DMS53 (cell line): ENCODE results near the gene DCBLD2.

Experiments
- DNase-seq: peaks from one replicate; lab custom pipeline; 2025; lab: John Stamatoyannopoulos, UW

Gene DCBLD2, protein sequence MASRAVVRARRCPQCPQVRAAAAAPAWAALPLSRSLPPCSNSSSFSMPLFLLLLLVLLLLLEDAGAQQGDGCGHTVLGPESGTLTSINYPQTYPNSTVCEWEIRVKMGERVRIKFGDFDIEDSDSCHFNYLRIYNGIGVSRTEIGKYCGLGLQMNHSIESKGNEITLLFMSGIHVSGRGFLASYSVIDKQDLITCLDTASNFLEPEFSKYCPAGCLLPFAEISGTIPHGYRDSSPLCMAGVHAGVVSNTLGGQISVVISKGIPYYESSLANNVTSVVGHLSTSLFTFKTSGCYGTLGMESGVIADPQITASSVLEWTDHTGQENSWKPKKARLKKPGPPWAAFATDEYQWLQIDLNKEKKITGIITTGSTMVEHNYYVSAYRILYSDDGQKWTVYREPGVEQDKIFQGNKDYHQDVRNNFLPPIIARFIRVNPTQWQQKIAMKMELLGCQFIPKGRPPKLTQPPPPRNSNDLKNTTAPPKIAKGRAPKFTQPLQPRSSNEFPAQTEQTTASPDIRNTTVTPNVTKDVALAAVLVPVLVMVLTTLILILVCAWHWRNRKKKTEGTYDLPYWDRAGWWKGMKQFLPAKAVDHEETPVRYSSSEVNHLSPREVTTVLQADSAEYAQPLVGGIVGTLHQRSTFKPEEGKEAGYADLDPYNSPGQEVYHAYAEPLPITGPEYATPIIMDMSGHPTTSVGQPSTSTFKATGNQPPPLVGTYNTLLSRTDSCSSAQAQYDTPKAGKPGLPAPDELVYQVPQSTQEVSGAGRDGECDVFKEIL

DNA sequence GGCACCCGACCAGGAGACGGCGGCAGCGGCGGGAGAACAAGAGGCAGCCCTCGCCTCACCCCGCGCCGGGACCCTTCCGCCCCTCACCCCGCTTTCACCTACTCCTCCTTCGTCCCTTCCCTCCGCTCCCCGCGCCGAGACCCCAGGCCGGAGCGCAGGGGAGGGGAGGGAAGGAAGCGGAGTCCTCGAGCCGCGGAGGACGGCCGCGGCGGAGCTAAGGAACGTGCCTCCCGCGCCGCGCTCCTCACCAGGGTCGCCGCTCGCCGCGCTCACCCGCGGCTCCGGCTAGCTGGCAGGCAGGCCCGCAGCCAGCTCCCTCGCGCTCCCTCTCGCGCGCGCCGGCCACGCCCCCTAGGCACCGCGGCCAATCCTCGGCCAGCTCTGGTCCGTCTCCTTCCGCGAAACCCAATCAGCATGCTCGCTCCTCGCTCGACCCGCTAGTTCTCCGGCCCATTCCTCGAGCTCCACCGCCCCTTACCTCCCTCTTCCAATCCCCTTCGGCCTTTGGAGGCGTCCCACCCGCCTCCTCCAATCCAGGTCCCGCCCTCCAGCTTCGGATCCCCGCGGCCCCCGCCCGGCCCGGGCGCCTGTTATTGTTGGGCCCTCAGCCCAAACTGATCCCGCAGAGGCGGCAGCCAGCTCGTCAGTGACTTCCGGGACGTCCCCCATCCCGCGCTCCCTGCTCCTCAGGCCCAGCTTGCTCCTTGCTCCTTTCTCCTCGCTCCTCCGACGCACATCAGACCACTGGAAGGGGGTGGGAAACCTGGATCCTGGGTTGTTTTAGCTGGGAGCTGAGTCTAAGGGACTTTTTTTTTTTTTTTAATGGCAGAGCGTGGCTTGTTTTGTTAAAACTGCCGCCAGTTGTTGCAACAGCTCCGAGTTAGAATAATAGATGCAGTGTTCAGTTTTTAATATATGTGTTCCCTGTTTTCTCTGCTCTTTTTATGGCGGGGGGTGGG is at the start of gene DCBLD2:
TSS of gene DCBLD2 (minus strand) at position 304 of the 959 bp plus-strand sequence. CDS start 369 bp downstream, outside the sequence.
- peak; percentile 98 for DNase-seq

DNA sequence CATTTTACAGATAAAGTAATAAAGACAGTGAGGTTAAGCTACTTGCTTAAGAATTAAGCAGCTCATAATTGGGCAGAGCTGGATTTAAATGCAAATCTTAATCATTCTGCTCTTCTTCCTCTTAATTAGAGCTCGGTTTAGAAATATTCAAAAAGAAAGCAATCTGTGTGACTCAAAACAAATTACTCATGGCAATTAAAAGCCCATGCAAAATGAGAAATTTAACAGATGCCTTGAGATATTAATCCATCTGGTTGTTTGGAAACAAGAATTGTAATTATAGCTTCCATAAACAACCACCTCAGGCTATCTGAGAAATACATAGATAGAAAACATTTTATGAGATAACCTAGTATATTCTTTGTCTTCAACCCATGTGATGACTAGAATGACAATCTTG is 44.2 kb upstream of the DCBLD2 start:
- no peak for DNase-seq

DNA sequence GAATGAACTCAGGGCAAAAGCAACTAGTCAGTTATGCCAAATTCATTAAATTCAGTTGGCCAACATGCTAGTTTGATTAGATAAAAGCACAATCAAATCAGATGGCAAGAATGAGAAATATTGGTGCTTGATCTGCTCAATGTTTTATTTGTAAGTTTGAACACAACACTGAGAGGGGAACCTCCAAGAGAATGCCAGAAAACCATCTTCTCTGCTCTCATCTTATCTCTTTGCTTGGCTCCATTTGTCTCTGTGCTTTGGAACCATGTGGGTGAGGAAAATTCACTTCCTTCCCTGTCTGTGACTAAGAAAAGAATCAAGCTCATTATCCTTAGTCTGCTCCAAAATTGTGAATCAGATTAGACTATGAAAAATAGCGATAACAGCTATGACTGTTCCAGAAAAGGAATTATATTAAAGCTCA is 43.6 kb upstream of the DCBLD2 start:
- no peak for DNase-seq

DNA sequence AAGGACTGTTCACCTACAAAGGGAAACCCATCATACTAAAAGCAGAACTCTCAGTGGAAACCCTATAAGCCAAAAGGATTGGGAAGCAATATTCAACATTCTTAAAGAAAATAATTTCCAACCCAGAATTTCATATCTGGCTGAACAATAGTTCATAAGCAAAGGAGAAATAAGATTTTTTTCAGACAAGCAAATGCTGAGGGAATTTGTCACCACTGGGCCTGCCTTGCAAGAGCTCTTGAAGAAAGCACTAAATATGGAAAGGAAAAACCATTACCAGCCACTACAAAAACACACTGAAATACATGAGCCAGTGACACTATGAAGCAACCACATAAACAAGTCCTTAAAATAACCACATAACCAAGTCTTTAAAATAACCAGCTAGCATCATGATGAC is 28.9 kb upstream of the DCBLD2 start:
- DNase-seq, result no peak

DNA sequence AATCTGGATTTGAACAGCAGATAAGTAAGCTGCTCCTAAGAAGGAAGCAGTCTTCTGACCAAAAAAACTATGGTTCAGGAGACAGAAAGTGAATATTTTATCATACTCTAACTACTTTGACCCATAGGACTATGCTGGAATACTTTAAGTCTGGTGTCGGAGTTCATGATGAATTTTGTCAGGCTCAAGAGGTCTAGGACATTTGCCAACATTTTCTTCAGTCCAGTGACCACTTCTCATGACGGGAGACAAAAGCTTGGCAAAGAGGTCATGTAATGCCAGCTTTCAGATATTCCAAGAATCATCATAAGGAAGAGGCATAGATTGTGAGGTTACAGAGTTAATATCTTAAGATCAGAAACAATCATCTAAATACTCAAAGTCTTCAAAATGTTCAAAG is 20.5 kb upstream of the DCBLD2 start:
- peak; percentile 10 for DNase-seq

DNA sequence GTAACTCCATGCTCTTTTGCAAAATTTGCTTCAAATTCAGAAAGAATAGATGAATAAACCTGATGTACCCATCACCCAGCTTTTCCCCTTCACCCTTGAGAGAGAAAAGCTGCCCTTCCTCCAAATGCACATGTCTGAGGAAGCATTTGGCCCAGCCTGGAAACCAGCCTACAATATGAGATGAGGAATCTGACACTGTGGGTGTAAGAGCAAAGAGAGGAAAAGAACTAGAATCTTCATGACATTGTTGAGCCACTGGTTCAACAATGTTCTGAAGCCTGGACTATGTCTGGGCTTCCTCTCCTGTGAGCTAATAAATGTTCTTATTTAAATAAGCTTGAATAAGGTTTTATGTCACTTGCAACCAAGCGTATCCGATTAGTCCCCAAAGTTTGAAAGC is 18.7 kb upstream of the DCBLD2 start:
- DNase-seq, result no peak

DNA sequence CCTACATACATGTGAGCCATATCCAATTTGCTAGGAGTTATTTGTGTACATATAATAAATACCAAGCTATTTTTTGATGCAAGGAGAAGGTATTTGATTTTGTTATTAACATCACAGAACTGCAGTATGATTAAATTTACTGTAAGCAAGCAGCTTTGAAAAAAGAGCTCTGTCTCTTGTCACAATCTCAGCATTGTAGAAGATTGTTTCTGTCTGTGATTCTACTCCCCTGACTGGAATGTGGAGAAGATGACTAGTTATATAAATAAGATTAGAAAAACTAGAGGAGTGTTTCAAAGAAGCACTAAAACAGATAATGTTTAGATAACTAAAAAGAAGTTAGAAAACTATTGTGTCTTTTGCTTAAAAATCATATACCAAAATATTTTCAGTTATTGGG is 17.1 kb upstream of the DCBLD2 start:
- DNase-seq, result no peak

DNA sequence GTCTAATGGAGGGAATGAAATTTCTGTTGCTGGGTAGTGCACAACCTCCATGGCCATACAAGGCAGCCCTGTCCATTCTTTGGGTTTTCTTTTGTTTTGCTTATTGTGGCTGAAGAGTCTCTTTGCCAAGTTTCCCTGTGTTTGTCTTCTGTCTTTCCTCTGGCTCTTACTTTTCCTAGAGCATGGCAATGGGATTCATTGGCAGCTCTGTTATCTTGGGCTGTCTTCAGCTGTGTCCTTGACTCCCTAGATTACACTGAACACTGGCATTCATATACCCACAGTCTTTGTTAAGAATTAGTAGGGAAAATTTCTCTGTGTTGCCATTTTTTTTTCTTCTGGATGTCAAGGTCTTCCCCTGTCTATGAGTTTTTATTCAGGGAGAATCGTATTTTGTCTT is 16.1 kb upstream of the DCBLD2 start:
- no peak for DNase-seq

DNA sequence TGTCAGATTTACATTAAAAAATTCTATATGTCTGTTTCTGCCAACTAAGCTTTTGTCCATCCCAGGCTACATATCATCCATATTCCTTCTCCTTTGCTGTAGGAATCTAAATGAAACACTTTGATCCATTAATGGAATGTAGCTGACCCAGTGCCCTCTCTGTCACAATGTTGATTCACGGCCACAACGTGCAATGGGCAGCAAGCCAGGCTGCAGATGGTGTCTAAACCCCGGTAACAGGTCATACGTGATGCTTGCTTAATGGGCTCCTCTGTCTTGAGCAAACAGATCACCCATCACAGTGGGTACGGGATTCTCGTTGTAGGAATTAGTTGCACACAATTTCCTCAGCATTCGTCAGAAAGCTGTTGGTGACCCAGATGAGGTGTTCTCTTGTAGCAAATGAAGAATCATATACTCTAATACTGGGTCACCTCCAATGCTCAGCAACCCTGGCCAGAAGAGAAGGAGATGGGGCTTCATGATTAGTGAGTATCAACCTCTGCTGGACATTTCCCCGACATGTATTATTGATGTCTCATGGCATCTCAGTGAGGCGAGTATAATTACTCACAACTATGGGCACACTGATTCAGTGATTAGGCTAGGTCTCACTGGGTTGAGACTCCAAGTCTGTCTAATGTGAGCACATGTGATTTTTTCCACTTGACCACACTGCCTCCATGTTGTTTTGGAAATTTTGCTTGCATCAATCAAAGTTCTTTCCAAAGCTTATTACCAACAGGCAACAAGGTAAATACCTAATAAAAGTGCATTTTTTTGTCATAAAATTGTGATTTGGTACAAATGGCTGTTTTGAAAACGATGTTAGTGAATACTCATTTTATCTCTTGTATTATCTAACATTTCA is 12.9 kb upstream of the DCBLD2 start:
- peak; percentile 68 for DNase-seq

DNA sequence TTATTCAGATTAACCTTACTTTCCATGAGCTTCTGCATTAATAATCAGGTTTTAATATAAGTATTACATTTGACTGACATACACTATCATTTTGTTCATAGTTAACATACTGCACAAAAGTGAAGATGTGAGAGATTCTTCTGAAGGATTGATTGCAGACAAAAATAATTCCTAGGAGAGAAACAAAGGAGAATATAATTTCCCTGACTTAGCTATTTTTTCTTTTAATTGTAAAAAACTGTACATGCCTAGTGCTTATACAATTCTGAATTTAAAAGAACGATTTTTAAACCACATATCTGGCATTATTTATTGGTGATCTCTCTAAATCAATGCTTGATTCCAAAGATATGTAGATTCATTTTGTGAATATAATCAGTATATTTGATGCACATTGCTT is 11.0 kb upstream of the DCBLD2 start:
- DNase-seq, result no peak

DNA sequence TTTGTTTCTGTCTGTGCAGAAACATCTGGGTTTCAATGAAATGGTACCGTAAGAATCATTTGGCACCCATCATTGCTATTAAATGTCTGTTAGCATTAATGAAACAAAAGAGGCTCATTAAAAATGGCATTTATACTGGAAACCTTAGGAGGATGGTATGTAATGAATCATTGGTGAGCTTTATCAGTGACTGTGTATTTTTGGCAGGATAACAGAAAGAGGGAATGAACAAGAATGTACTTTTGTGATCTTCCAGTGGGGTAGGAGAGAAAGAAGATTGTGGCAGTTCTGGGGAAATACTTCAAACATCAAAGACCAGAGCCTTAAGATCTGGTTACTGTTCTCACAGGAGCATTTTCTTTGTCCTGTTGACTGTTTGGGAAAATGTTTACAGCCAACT is 4.7 kb upstream of the DCBLD2 start:
- DNase-seq, result no peak

DNA sequence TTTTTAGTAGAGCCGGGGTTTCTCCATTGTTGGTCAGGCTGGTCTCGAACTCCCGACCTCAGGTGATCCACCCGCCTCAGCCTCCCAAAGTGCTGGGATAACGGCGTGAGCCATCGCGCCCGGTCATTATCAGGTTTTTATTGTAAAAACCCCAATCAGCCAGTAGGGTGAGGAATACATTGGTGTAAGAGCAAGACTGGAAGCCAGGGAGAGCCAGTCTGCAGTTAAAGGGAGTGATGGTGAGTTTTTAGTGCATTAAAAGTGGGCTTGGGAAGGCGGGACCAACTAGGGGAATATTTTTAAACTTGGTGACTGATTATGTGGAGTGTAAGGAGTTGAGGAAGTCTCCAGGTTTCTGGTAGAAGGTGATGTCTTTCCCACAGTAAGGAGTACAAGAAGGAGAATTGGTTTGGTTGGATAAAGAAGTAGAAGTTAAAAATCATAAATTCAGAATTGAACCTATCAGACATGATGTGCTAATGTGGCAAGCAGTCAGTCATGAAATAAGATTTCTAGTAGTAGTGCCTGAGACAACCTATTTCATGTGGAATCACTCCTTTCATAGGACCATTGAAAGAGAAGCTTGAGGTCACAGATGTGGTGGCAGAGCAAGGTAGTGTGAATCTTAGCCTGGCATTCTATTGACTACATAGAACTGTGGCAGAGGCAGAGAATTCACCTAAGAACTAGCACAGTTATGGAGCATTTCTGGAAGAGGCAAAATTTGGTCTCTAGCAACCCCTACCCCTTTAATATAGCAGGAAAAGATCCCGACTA is 2.4 kb upstream of the DCBLD2 start:
- DNase-seq, result no peak

DNA sequence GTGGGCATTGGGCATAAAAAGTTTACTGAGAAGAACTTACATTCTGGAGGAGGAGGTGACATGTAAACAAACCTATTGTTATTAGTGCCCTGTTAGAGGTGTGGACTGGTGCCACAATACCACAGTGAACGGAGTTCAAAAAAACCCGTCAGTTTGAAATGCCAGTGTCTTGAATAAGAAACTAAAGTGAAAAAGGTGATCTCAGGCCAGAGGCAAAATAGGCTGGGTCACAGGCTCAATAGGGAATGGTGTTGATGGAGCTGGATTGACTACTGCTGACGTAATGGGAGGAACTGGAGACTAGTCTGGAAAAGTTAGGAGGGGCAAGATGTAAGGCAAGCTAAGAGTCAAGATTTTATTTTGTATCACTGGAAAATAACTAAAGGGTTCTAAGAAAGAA is 1.6 kb upstream of the DCBLD2 start:
- no peak for DNase-seq

DNA sequence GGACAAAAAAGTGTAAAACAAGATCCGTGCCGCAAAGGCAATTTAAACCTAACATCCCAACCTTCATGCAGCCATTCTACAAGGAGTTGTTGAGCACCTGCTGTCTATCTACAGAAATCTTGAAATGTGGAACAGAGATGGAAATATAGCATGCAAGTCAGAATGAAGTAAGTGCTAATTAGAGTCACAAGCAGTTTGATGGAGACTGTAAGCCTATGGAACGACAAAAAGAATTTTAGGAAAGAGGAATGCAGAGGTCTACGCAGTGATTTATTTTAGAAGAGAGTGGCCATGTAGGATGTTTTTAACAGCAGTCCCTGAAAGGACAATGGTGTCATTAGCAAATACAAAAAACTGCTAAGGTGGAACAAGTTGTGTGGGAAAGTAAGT is 851 bp upstream of the DCBLD2 start:
- no peak for DNase-seq

DNA sequence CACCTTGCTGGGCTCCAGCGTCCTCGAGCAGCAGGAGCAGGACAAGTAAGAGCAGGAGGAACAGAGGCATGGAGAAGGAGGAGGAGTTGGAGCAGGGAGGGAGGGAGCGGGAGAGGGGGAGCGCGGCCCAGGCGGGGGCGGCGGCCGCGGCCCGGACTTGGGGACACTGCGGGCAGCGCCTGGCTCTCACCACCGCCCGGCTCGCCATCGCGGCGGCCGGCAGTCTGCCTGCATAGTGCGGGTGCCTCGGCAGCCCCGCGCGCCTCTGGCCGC is 440 bp downstream of the DCBLD2 start:
- DNase-seq, result peak; percentile 58

DNA sequence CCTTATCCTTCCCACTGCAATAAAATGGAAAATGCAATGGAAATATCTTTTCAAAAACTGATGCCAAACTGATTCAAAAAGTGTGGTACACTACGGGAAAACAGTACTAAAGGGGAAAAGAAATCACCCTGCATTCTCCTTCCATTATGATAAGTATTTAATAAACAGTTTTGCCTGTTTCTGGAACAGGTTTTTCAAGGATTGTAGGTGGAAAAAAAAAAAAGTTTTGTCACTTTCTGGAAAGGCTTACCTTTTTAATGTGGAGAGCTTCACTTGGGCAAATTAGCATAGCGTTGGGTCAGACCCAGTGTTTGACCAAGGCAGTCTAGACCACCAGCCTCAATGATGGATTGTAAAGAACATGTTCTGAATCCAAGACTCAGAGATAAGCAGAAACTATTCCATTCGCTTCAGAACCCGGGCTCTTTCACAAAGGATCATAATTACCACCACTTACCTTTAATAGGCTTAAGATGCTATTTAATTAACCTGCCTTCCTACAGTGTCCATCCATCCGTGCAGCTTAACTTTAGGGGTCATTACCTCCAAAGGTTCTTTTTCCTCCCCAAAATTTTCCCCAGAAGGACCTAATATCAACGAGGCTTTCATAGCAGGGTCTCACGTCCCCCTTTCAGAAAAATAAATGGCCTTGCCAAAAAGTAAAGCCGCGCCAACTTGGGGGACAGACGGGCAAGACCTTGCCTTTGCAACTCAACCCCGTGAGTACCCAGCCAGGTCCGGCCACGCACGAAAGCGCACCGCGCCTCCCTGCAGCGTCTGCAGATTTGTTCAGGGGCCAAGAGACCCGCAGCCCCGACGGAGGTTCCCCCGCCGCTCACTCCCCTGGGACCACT is 1.0 kb downstream of the DCBLD2 start:
- peak; percentile 58 for DNase-seq

DNA sequence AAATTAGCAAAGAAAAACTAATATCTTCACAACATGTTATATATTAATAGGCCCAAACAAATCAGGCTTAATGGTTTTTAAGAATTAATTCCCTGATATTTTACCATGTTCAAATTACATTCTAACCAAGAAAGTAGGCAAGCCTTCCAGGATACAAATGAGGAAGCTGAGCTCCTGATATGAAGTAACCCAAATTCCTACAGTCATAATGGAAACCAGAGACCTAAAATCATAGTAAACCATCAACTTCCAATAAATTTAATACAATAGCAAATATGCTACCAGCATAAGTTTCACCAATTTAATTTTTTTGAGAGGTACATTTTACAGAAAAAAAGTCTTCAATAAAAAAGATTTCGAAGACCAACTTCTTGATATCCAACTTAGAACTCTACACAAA is 3.8 kb downstream of the DCBLD2 start:
- no peak for DNase-seq

DNA sequence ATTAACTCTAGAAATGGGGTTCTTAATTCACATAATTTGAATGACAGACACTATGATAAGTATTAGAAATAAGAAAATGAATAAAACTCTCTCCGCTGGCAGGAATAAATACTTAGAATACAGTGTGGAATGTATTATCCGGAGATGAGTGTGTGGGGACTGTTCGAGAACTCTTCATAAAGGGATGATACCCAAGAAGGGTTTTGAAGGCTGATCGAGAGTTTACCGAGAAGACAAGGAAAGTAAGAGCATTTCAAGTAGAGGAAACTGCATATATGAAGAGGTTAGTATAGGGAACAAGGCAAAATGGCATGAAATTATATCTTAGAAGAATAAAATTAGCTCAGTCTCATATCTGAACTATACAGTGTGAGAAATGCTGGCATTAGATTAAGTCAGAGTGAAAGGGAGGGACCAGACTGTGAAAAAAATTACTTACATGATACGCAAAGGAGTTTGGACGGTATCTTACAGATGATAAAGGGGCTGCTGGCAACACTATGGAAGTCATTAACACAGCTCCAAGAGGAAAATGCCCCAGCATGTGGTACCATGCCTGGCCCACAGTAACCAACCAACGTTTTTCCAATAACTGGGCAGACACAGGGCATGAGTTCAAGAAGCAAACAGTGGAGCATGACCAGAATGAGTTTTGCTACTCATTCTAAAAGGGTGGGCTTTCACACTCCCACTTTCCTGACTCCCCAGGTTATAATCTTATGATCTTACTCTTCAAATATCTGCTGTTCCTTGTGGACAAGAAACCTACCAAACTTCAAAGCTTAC is 6.5 kb downstream of the DCBLD2 start:
- DNase-seq, result no peak

DNA sequence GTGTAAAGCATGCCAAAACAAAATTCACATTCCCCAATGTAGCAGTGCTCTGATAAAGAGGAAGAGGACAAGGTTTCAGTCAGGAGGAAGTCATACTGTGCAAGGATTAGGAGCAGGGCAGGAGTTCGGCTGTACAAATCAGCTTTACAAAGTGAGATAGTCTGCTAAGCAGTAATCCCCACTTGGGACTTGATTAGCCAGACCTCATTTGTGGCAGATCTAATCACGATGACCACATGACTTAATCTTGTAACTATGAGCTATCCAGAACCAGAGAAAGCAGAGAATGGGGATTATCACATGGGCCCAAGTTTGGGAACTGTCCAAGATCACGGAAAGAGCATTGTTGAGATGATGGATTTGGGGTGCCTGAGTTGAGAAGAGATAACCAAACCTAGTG is 7.8 kb downstream of the DCBLD2 start:
- DNase-seq, result no peak
